ENCODE measurements around the gene PIGB.

- TF ChIP-seq SUZ12 (IDR thresholded peaks at IDR 0.05; ENCODE audit: low read depth, low read length), result no peak
- TF ChIP-seq IRX3 (CRISPR knock-in tag; IDR thresholded peaks at IDR 0.05; ENCODE audit: borderline replicate concordance, low read depth), result no peak
- no peak for TF ChIP-seq ZNF282 (IDR thresholded peaks at IDR 0.05; ENCODE audit: partially characterized antibody)
- no peak for TF ChIP-seq CSRNP1 (CRISPR knock-in tag; IDR thresholded peaks at IDR 0.05)
- no peak for TF ChIP-seq ZNF639 (CRISPR knock-in tag; conservative IDR thresholded peaks at IDR 0.05)
- TF ChIP-seq ZNF335 (CRISPR knock-in tag; IDR thresholded peaks at IDR 0.05), result no peak
- no peak for TF ChIP-seq HDAC1 (CRISPR knock-in tag; IDR thresholded peaks at IDR 0.05)
Measured at GRCh38 chr15:55356985-55357585, 38.1 kb downstream of the PIGB start.

Data from HepG2 (cell line).